H1 (cell line): ENCODE results near the gene NLRP10.

Experiments used
- BACH1 ChIP-seq: IDR thresholded peaks from 2 replicates; pipeline ENCODE4 v1.6.1; 2012; ENCODE audit warnings: low read length, improper control_type of control experiment
- CBX5 ChIP-seq: fragments of 300-800, 300-1000 bp; sonication (generic); IDR thresholded peaks from 2 replicates; pipeline ENCODE4 v1.7.1; 2016; ENCODE audit warnings: antibody characterized with exemption, low read length, low read depth
- CHD2 ChIP-seq: IDR thresholded peaks from 2 replicates; pipeline ENCODE4 v1.6.1; 2012; ENCODE audit warnings: low read length, improper control_type of control experiment
- FOSL1 ChIP-seq: IDR thresholded peaks from 2 replicates; pipeline ENCODE4 v1.6.1; 2011; ENCODE audit warnings: mild to moderate bottlenecking, low read depth, low read length, moderate library complexity; ENCODE audit not compliant: insufficient read depth
- JUN ChIP-seq: IDR thresholded peaks from 2 replicates; pipeline ENCODE4 v1.6.1; 2011; ENCODE audit warnings: low read depth, mild to moderate bottlenecking, improper control_type of control experiment, low read length
- JUND ChIP-seq: IDR thresholded peaks from 2 replicates; pipeline ENCODE4 v1.6.1; 2011; ENCODE audit warnings: mild to moderate bottlenecking, improper control_type of control experiment, low read length
- NRF1 ChIP-seq: IDR thresholded peaks from 2 replicates; pipeline ENCODE4 v1.6.1; 2011; ENCODE audit warnings: mild to moderate bottlenecking, low read depth, low read length, improper control_type of control experiment
- SIX5 ChIP-seq: IDR thresholded peaks from 2 replicates; pipeline ENCODE4 v1.6.1; 2011; ENCODE audit warnings: mild to moderate bottlenecking, low read depth, low read length
- SRF ChIP-seq: IDR thresholded peaks from 2 replicates; pipeline ENCODE4 v1.6.1; 2011; ENCODE audit warnings: mild to moderate bottlenecking, low read depth, low read length, moderate library complexity
- TBP ChIP-seq: IDR thresholded peaks from 2 replicates; pipeline ENCODE4 v1.6.1; 2011; ENCODE audit warnings: low read depth, low read length, improper control_type of control experiment
- TF ChIP-seq, protein P1 (sequence below), 3 experiments: IDR thresholded peaks; 1 replicate in 2 of 3; 2 replicates in 1 of 3; pipeline versions ENCODE4 v1.5.1 to v1.6.1; 2011; ENCODE audit warnings: low read length in 3 of 3, mild to moderate bottlenecking in 3 of 3, inconsistent platforms in 2 of 3, low read depth in 1 of 3, moderate library complexity in 1 of 3; ENCODE audit not compliant: insufficient read depth in 1 of 3; ENCODE audit errors: control extremely low read depth in 1 of 3
- TF ChIP-seq, protein P2 (sequence below): IDR thresholded peaks from 2 replicates; pipeline ENCODE4 v1.6.1; 2012; ENCODE audit warnings: inconsistent platforms

DNA sequence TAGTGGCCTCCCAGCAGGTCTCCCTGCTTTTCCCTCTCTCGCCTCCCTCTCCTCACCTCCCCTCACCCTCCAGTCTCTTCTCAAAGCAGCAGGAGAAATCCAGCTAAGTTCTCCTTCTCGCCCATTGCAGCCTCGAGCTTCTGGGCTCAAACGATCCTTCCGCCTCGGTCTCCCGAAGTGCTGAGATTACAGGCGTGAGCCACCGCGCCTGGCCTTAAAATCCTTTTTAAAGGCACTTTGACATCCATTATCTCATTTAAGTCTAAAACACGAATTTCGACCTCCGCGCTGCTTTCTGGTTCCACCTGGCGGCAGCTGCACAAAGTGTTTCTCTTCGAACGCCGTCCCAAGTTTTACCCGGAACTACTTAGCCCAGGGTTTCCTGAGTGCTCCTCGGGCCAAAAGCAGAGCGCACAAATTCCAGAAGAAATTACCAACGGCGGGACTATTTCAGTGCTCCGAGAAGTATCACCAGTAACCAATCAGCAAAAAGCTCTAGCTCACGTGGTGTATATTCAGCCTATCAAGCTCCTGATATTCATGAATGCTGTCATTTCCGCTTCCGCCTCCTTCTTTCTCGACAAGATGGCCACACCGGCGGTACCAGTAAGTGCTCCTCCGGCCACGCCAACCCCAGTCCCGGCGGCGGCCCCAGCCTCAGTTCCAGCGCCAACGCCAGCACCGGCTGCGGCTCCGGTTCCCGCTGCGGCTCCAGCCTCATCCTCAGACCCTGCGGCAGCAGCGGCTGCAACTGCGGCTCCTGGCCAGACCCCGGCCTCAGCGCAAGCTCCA is 21.7 kb upstream of the NLRP10 start, which contains the start of gene EIF3F:
- TF ChIP-seq BACH1 (no peak), NRF1 (no peak), TBP (peak; percentile 77), CHD2 (peak; percentile 39; the same call in 1 of the 2 replicates), SRF (peak; percentile 63; the same call in 1 of the 2 replicates), FOSL1 (no peak), JUND (peak; percentile 74; the same call in 1 of the 2 replicates), CBX5 (no peak), JUN (0 out of 2 replicates have a peak, but pooled peaks have one; percentile 19), SIX5 (peak; percentile 34; the same call in 1 of the 2 replicates)
- TF ChIP-seq, protein P1, sequence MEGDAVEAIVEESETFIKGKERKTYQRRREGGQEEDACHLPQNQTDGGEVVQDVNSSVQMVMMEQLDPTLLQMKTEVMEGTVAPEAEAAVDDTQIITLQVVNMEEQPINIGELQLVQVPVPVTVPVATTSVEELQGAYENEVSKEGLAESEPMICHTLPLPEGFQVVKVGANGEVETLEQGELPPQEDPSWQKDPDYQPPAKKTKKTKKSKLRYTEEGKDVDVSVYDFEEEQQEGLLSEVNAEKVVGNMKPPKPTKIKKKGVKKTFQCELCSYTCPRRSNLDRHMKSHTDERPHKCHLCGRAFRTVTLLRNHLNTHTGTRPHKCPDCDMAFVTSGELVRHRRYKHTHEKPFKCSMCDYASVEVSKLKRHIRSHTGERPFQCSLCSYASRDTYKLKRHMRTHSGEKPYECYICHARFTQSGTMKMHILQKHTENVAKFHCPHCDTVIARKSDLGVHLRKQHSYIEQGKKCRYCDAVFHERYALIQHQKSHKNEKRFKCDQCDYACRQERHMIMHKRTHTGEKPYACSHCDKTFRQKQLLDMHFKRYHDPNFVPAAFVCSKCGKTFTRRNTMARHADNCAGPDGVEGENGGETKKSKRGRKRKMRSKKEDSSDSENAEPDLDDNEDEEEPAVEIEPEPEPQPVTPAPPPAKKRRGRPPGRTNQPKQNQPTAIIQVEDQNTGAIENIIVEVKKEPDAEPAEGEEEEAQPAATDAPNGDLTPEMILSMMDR (IDR thresholded peaks at IDR 0.05; ENCODE audit: control extremely low read depth in 1 of 3, insufficient read depth in 1 of 3, low read depth in 1 of 3, low read length in 3 of 3), result peak; percentile 60 to 83 (median 81)
- TF ChIP-seq, protein P2, sequence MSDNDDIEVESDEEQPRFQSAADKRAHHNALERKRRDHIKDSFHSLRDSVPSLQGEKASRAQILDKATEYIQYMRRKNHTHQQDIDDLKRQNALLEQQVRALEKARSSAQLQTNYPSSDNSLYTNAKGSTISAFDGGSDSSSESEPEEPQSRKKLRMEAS, result 0 out of 2 replicates have a peak, but pooled peaks have one; percentile 3
